HepG2 (cell line): ENCODE measurements around the gene FBXW12. TPM values are rescaled to one million over a fixed set of nuclear protein-coding genes. Genes with fewer than 3 reads are reported as not detected.

Experiments
- BORCS8-MEF2B ChIP-seq: sonication (generic); formaldehyde crosslinking; IDR thresholded peaks from 2 replicates; pipeline ENCODE4 v1.8.0; 2022; ENCODE audit warnings: mild to moderate bottlenecking, missing genetic modification reagents
- FLYWCH1 ChIP-seq: sonication (generic); formaldehyde crosslinking; IDR thresholded peaks from 2 replicates; pipeline ENCODE4 v1.8.1; 2023; ENCODE audit warnings: mild to moderate bottlenecking, missing genetic modification reagents
- NR2F2 ChIP-seq: IDR thresholded peaks from 2 replicates; pipeline ENCODE4 v1.6.1; 2012; ENCODE audit warnings: low read depth, inconsistent platforms, borderline replicate concordance
- RARG ChIP-seq: sonication (generic); formaldehyde crosslinking; IDR thresholded peaks from 2 replicates; pipeline ENCODE4 v1.4.0; 2020; ENCODE audit warnings: low read depth, mild to moderate bottlenecking, missing genetic modification reagents
- RBAK ChIP-seq: sonication (generic); formaldehyde crosslinking; IDR thresholded peaks from 2 replicates; pipeline ENCODE4 v1.5.1; 2020; ENCODE audit warnings: mild to moderate bottlenecking, missing genetic modification reagents
- ZBTB43 ChIP-seq: sonication (generic); formaldehyde crosslinking; conservative IDR thresholded peaks from 2 replicates; pipeline ENCODE4 v1.4.0; 2020; ENCODE audit warnings: missing genetic modification reagents
- ZKSCAN1 ChIP-seq: fragments of 150-350 bp; IDR thresholded peaks from 2 replicates; pipeline ENCODE4 v1.6.1; 2014; ENCODE audit warnings: low read length
- ZNF234 ChIP-seq: sonication (generic); formaldehyde crosslinking; conservative IDR thresholded peaks from 2 replicates; pipeline ENCODE4 v1.5.1; 2020; ENCODE audit warnings: mild to moderate bottlenecking, missing genetic modification reagents
- ZNF263 ChIP-seq: sonication (generic); formaldehyde crosslinking; IDR thresholded peaks from 2 replicates; pipeline ENCODE4 v1.4.0; 2020; ENCODE audit warnings: missing genetic modification reagents
- ZNF3 ChIP-seq: IDR thresholded peaks from 2 replicates; pipeline ENCODE4 v1.7.0; 2017; ENCODE audit warnings: inconsistent platforms
- ZNF547 ChIP-seq: sonication (generic); formaldehyde crosslinking; IDR thresholded peaks from 2 replicates; pipeline ENCODE4 v1.5.1; 2020; ENCODE audit warnings: mild to moderate bottlenecking, missing genetic modification reagents
- polyA plus RNA-seq, 8 experiments: library from polyadenylated mRNA; depleted of rRNA in 3 of 8; stranded (reverse) in 7 of 8; unstranded in 1 of 8; fragments of >200 nt; fragmentation: Illumina TruSeq in 4 of 8; extraction: Trizol in 4 of 8; gene quantifications; 2 replicates each; pipeline versions ENCODE4 v1.2.1 to v1.2.3, GENCODE V29; 2011 to 2016; ENCODE audit warnings: low read depth in 4 of 8, missing spikeins in 1 of 8, mixed read lengths in 1 of 8; ENCODE audit not compliant: insufficient read depth in 1 of 8
- total RNA-seq, 5 experiments: library from RNA; depleted of rRNA; stranded (reverse); fragments of >200 nt; fragmentation: Illumina TruSeq; extraction: Trizol; gene quantifications; 2 replicates each; pipeline ENCODE4 v1.2.3, GENCODE V29; 2016; ENCODE audit warnings: low read depth in 1 of 5
- TF ChIP-seq, protein P1 (sequence below): sonication (generic); formaldehyde crosslinking; conservative IDR thresholded peaks from 2 replicates; pipeline ENCODE4 v1.4.0; 2020; ENCODE audit warnings: mild to moderate bottlenecking, missing genetic modification reagents, moderate library complexity
- TF ChIP-seq, protein P2 (sequence below): sonication (generic); formaldehyde crosslinking; IDR thresholded peaks from 2 replicates; pipeline ENCODE4 v1.4.0; 2020; ENCODE audit warnings: low read depth, missing genetic modification reagents
- TF ChIP-seq, protein P3 (sequence below): sonication (generic); formaldehyde crosslinking; IDR thresholded peaks from 2 replicates; pipeline ENCODE4 v1.5.0; 2020; ENCODE audit warnings: mild to moderate bottlenecking, missing genetic modification reagents, moderate library complexity
- TF ChIP-seq, protein P4 (sequence below): sonication (generic); formaldehyde crosslinking; conservative IDR thresholded peaks from 2 replicates; pipeline ENCODE4 v1.8.0; 2022; ENCODE audit warnings: missing genetic modification reagents

Gene FBXW12
- total and polyA plus RNA-seq, 2 of the 13 experiments (the other 11 are each of a cell fraction or from before 2014, with no cell fraction given) = not detected

DNA sequence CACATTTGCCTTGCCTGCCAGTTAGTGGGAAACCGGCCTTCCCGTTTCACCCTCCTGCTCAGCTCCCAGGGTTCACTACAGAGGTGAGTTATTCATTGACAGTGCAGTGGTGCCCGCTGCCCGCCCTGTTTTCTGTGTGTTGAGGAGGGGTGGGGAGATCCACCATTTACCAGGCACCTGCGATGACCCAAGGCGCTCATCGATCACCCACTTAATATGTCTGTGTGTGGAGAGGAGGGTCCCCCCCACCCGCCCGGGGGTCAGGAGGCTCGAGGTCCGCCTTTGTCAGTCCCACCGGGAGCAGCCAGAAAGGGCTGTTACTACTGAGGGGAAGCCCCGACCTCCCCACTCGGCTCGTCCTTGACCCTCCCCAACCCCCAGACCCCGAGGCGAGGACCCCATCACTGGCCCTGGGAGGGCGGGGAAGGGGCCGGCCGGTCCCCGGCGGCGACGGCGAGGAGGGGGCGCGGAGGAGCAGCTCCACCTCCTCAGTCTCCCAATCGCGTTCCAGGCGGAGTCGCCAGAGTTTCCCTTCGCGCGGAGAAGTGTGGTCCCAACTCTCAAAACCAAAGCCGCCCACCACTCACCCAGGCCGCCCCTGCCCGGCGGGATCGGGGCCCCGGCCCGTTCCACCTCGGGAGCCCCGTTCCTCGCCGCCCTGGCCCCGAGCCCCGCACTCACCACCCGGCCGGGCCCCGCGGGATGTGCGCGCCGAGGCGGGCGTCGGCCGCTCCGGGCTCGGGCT lies 56.7 kb downstream of the FBXW12 start (continued):
- TF ChIP-seq, protein P1, sequence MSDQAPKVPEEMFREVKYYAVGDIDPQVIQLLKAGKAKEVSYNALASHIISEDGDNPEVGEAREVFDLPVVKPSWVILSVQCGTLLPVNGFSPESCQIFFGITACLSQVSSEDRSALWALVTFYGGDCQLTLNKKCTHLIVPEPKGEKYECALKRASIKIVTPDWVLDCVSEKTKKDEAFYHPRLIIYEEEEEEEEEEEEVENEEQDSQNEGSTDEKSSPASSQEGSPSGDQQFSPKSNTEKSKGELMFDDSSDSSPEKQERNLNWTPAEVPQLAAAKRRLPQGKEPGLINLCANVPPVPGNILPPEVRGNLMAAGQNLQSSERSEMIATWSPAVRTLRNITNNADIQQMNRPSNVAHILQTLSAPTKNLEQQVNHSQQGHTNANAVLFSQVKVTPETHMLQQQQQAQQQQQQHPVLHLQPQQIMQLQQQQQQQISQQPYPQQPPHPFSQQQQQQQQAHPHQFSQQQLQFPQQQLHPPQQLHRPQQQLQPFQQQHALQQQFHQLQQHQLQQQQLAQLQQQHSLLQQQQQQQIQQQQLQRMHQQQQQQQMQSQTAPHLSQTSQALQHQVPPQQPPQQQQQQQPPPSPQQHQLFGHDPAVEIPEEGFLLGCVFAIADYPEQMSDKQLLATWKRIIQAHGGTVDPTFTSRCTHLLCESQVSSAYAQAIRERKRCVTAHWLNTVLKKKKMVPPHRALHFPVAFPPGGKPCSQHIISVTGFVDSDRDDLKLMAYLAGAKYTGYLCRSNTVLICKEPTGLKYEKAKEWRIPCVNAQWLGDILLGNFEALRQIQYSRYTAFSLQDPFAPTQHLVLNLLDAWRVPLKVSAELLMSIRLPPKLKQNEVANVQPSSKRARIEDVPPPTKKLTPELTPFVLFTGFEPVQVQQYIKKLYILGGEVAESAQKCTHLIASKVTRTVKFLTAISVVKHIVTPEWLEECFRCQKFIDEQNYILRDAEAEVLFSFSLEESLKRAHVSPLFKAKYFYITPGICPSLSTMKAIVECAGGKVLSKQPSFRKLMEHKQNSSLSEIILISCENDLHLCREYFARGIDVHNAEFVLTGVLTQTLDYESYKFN (CRISPR knock-in tag) = peak; percentile 88
- no peak for TF ChIP-seq ZNF547 (CRISPR knock-in tag)
- no peak for TF ChIP-seq ZNF3 (CRISPR knock-in tag)
- no peak for TF ChIP-seq ZNF263
- TF ChIP-seq, protein P2, sequence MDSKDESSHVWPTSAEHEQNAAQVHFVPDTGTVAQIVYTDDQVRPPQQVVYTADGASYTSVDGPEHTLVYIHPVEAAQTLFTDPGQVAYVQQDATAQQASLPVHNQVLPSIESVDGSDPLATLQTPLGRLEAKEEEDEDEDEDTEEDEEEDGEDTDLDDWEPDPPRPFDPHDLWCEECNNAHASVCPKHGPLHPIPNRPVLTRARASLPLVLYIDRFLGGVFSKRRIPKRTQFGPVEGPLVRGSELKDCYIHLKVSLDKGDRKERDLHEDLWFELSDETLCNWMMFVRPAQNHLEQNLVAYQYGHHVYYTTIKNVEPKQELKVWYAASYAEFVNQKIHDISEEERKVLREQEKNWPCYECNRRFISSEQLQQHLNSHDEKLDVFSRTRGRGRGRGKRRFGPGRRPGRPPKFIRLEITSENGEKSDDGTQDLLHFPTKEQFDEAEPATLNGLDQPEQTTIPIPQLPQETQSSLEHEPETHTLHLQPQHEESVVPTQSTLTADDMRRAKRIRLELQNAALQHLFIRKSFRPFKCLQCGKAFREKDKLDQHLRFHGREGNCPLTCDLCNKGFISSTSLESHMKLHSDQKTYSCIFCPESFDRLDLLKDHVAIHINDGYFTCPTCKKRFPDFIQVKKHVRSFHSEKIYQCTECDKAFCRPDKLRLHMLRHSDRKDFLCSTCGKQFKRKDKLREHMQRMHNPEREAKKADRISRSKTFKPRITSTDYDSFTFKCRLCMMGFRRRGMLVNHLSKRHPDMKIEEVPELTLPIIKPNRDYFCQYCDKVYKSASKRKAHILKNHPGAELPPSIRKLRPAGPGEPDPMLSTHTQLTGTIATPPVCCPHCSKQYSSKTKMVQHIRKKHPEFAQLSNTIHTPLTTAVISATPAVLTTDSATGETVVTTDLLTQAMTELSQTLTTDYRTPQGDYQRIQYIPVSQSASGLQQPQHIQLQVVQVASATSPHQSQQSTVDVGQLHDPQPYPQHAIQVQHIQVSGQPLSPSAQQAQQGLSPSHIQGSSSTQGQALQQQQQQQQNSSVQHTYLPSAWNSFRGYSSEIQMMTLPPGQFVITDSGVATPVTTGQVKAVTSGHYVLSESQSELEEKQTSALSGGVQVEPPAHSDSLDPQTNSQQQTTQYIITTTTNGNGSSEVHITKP (CRISPR knock-in tag) = no peak; the same call in 1 of the 2 replicates
- TF ChIP-seq NR2F2 = no peak
- TF ChIP-seq BORCS8-MEF2B = peak; percentile 38; the same call in 1 of the 2 replicates
- no peak for TF ChIP-seq RARG
- TF ChIP-seq, protein P3, sequence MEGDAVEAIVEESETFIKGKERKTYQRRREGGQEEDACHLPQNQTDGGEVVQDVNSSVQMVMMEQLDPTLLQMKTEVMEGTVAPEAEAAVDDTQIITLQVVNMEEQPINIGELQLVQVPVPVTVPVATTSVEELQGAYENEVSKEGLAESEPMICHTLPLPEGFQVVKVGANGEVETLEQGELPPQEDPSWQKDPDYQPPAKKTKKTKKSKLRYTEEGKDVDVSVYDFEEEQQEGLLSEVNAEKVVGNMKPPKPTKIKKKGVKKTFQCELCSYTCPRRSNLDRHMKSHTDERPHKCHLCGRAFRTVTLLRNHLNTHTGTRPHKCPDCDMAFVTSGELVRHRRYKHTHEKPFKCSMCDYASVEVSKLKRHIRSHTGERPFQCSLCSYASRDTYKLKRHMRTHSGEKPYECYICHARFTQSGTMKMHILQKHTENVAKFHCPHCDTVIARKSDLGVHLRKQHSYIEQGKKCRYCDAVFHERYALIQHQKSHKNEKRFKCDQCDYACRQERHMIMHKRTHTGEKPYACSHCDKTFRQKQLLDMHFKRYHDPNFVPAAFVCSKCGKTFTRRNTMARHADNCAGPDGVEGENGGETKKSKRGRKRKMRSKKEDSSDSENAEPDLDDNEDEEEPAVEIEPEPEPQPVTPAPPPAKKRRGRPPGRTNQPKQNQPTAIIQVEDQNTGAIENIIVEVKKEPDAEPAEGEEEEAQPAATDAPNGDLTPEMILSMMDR (CRISPR knock-in tag) = no peak
- no peak for TF ChIP-seq RBAK (CRISPR knock-in tag)
- TF ChIP-seq ZBTB43 (CRISPR knock-in tag) = peak; percentile 9; the same call in 1 of the 2 replicates
- TF ChIP-seq, protein P4, sequence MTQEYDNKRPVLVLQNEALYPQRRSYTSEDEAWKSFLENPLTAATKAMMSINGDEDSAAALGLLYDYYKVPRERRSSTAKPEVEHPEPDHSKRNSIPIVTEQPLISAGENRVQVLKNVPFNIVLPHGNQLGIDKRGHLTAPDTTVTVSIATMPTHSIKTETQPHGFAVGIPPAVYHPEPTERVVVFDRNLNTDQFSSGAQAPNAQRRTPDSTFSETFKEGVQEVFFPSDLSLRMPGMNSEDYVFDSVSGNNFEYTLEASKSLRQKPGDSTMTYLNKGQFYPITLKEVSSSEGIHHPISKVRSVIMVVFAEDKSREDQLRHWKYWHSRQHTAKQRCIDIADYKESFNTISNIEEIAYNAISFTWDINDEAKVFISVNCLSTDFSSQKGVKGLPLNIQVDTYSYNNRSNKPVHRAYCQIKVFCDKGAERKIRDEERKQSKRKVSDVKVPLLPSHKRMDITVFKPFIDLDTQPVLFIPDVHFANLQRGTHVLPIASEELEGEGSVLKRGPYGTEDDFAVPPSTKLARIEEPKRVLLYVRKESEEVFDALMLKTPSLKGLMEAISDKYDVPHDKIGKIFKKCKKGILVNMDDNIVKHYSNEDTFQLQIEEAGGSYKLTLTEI = no peak
- no peak for TF ChIP-seq ZKSCAN1
- TF ChIP-seq FLYWCH1 (CRISPR knock-in tag) = no peak
- no peak for TF ChIP-seq ZNF234 (CRISPR knock-in tag)
